GM10248 (cell line): Measurements from ENCODE around the gene PDGFD.

ENCODE experiments used
- CTCF ChIA-PET: fragments of 300-600 bp; sonication (Branson Sonifier 250); formaldehyde crosslinking; extraction: SDS; loops from one replicate; lab custom pipeline; 2021; ENCODE audit warnings: antibody characterized with exemption; lab: Yijun Ruan, JAX
- POLR2A ChIA-PET: fragments of 350-650 bp; sonication (Branson Sonifier 250); formaldehyde crosslinking; extraction: SDS; loops from one replicate; lab custom pipeline; 2020; ENCODE audit warnings: antibody characterized with exemption; lab: Yijun Ruan, JAX
- DNase-seq: peaks from one replicate; pipeline ENCODE4 v3.0.0; 2012; ENCODE audit errors: extremely low spot score
- TF ChIP-seq, protein P1 (sequence below): IDR thresholded peaks from 2 replicates; pipeline ENCODE4 v1.5.1; 2012; ENCODE audit warnings: mild to moderate bottlenecking, low read depth; ENCODE audit errors: extremely low read depth, missing control alignments, control extremely low read depth

Gene PDGFD

DNA sequence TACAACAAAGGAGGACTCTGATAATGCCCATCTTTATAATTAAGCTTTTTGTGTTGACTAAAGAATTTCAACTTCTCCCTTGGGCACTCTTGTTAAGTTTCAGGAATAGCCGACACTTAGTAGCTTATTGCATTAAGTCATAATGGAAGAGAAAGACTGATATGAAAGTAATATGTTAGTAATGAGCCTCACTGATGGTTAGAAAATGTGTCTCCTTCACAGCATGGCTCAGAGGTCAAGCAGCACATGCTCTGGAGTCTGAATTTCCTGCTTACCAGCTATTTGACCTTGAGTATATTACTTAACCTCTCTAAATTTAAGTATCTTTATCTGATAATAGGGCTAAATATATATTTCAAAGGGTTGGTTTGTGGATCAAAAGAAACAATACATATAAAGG lies 39.0 kb downstream of the PDGFD start:
- CTCF ChIA-PET: no interaction called here
- TF ChIP-seq, protein P1, sequence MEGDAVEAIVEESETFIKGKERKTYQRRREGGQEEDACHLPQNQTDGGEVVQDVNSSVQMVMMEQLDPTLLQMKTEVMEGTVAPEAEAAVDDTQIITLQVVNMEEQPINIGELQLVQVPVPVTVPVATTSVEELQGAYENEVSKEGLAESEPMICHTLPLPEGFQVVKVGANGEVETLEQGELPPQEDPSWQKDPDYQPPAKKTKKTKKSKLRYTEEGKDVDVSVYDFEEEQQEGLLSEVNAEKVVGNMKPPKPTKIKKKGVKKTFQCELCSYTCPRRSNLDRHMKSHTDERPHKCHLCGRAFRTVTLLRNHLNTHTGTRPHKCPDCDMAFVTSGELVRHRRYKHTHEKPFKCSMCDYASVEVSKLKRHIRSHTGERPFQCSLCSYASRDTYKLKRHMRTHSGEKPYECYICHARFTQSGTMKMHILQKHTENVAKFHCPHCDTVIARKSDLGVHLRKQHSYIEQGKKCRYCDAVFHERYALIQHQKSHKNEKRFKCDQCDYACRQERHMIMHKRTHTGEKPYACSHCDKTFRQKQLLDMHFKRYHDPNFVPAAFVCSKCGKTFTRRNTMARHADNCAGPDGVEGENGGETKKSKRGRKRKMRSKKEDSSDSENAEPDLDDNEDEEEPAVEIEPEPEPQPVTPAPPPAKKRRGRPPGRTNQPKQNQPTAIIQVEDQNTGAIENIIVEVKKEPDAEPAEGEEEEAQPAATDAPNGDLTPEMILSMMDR: no peak

DNA sequence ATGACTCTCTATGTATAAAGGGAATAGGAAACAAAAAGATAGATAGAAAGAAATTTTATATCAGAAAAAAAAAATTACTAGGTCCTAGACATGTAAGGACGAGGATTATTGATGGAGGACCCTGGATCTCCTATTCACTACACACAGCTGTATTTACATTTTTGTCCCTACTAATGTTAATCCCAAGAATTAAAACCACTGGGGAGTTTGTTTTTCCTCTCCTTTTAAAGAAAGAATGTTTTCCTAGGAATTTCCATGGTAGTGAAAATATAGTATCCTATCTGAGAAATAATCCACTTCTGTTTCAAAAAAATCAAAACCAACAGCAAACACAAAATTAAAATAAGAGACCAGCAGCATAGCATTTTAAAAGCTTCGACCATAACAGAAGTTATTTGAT lies 41.1 kb downstream of the PDGFD start:
- POLR2A ChIA-PET: no interaction called here

More for the DNA sequence above, 39.0 kb downstream of the PDGFD start:
- no peak for DNase-seq
- POLR2A ChIA-PET: no interaction called here

DNA sequence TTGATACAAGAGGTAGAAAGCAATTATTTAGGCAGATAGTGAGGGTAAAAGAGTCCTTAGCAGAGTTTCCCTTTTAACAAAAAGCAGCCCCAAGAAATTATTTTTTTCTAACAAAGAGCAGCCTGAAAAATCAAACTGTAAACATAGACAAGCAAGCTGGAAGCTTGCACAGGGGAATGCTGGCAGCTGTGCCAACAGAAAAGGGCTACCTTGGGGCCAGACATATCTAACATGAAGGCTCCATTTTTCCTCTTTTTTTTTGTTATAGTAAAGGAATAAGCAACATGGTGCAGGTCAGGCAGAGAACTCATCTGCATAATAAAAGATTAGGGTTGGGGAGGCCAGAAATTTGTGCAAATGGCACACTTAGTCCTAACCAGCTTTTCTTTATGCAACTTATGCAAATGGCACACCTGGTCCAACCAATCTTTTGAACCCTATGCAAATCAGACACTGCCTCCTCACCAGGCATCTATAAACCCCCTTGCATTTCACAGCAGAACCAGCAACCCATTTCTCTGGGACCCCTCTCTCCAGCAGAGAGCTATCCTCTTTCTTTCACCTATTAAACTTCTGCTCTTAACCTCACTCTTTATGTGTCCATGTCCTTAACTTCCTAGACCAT lies 41.8 kb downstream of the PDGFD start:
- TF ChIP-seq, protein P1: no peak
- CTCF ChIA-PET: interaction anchor here (2.4 kb wide), 1 partner anchor 13 kb away, joined by 7 read pairs; no protein-coding TSS in a partner anchor
- DNase-seq: no peak

More for the DNA sequence above, 41.1 kb downstream of the PDGFD start:
- CTCF ChIA-PET: interaction anchor here (2.4 kb wide), 1 partner anchor 13 kb away, joined by 7 read pairs; no protein-coding TSS in a partner anchor
- TF ChIP-seq, protein P1: no peak
- no peak for DNase-seq

DNA sequence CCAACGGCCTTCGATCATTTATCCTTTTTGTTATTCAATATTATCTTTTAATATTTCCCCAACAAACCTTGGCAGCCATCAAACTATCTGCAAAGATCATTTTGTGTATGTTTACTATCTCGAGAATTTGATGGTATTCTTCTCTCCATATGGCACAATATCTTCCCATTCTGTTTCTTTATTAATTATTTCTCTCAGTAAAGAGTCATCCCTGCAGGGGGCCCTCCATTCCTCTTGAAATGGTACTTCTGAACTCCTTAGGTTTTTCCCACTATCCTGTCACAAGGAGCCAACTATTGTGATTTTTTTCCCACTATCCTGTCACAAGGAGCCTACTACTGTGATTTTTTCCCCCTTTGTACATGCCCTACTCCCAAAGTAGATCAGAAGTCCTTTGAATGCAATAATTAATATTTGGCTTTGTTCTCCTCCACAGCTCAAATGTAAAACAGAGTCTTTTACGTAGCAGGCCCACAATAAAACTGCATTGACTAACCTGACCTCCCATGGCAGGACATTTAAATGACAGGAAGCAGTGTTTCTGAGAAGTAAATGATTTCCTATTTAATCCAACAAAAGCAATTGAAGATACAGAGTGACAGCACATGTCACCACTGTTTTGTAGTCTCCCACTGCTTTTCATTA lies 43.3 kb downstream of the PDGFD start:
- TF ChIP-seq, protein P1: no peak
- POLR2A ChIA-PET: no interaction called here
- no peak for DNase-seq
- CTCF ChIA-PET: no interaction called here

More for the DNA sequence above, 41.8 kb downstream of the PDGFD start:
- POLR2A ChIA-PET: no interaction called here

DNA sequence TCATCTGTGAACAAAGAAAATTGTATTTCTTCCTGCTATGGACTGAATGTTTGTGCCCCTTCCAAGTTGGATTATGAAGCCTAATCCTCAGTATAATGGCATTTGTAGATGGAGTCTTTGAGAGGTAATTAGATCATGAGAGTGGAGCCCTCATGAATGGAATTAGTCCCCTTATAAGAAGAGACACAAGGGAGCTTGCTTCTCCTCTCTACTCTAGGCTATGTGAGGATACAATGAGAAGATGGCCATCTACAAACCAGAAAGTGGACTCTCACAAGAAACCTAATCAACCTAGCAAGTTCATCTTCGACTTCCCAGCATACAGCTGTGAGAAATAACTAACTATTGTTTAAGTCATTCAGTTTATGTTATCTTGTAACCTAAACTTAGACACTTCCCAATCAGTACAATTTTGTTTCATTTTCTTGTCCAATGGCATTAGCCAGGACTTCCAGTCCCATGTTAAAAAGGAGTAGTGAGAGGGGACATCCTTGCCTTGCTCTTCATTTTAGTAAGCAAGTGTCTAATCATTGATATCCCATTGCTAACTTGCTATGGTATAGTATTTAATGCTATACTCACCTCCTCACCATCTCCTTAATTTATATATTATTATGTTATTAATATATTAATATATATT lies 45.7 kb downstream of the PDGFD start:
- ChIA-PET CTCF (no interaction called here), POLR2A (no interaction called here)
- no peak for DNase-seq
- TF ChIP-seq, protein P1: no peak

DNA sequence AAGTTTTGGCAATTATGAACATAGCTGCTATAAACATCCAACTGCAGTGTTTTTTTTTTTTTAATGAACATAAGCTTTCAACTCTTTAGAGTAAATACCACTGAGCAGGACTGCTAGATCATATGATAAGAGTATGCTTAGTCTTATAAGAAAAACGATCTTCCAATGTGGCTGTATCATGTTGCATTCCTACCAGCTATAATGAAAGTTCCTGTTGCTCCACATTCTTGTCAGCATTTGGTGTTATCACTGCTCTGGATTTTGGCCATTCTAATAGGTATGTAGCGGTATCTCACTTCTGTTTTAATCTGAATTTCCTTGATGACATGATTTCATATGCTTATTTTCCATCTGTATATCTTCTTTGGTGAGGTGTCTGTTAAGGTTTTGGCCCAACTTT lies 50.4 kb downstream of the PDGFD start:
- no peak for DNase-seq
- CTCF ChIA-PET: no interaction called here
- TF ChIP-seq, protein P1: no peak

More for the DNA sequence above, 50.4 kb downstream of the PDGFD start:
- POLR2A ChIA-PET: no interaction called here
